Right lobe of liver (tissue), 6 donors: ENCODE results near the gene PPM1H. TPM values are rescaled to one million over a fixed set of nuclear protein-coding genes. Genes with fewer than 3 reads are reported as not detected.

Experiments
- ATAC-seq, 4 donors: fragments of 200-7000 bp; cut with Tn5 transposase; one replicate each; pipeline ENCODE4 v1.9.1; 2020; ENCODE audit warnings: mild to moderate bottlenecking in 4 of 4, moderate library complexity in 4 of 4
- DNase-seq, 3 donors: peaks; one replicate each; pipeline ENCODE4 v3.0.0-alpha.2; 2020
- H3K27ac ChIP-seq, 3 donors: fragments of 200-600 bp; one replicate each; pipeline ENCODE4 v1.8.0; 2022
- H3K27me3 ChIP-seq, 2 donors: fragments of 200-600 bp; one replicate each; pipeline ENCODE4 v1.8.0; 2022
- H3K36me3 ChIP-seq, 4 donors: fragments of 200-600 bp; sonication (generic) in 1 of 4; one replicate each; pipeline versions ENCODE4 v1.5.1 to v1.8.0; 2017 to 2022; ENCODE audit warnings: control low read depth in 1 of 4
- H3K4me1 ChIP-seq, 4 donors: fragments of 200-600 bp; sonication (generic) in 1 of 4; one replicate each; pipeline versions ENCODE4 v1.5.1 to v1.8.0; 2017 to 2022; ENCODE audit warnings: control low read depth in 1 of 4
- H3K4me3 ChIP-seq, 3 donors: fragments of 200-600 bp; one replicate each; pipeline ENCODE4 v1.8.0; 2022
- H3K9me3 ChIP-seq, 4 donors: fragments of 200-600 bp; sonication (generic) in 1 of 4; one replicate each; pipeline versions ENCODE4 v1.5.1 to v1.8.0; 2017 to 2022; ENCODE audit warnings: control low read depth in 1 of 4
- POLR2A ChIP-seq: fragments of 450-650 bp; IDR thresholded peaks from one replicate; pipeline ENCODE4 v1.6.1; 2017; ENCODE audit warnings: antibody characterized with exemption, mild to moderate bottlenecking
- WGBS: methylation state at CpG from one replicate; pipeline ENCODE4 v1.1.6; 2018; ENCODE audit warnings: low coverage, low lambda C conversion rate; ENCODE audit not compliant: insufficient coverage; ENCODE audit errors: missing lambda C conversion rate; 5-methylcytosine and 5-hydroxymethylcytosine counted together
- intact Hi-C, 2 donors: fragments of 100-400 bp; cut with DNase I; formaldehyde crosslinking; loops; one replicate each; pipeline versions ENCODE4 v1.11.2 to v1.14.1; 2022
- total RNA-seq, 6 experiments: library from RNA; depleted of rRNA in 2 of 6; stranded (reverse); fragments of >200 nt in 2 of 6; fragmentation: NEBNext Ultra II Directional in 3 of 6; extraction: Animal tissue kit (Norgen Biotek cat#: 25700) in 3 of 6; gene quantifications; one replicate each; pipeline versions ENCODE4 v1.1.0 to v1.2.4, GENCODE V29; 2016 to 2023
- TF ChIP-seq, protein P1 (sequence below), 4 donors: fragments of 200-600 bp in 3 of 4; fragments of 450-650 bp in 1 of 4; IDR thresholded peaks; one replicate each; pipeline versions ENCODE4 v1.5.1 to v1.8.0; 2016 to 2022; ENCODE audit warnings: antibody characterized with exemption in 4 of 4, mild to moderate bottlenecking in 2 of 4
- donor health status: DM: no; HTN: yes; CAD: no.
- donor health status: DM: no; HTN: no; CAD: no.
- donor health status: DM: no; HTN: no; CAD: no.
- donor health status: DM: no; HTN: yes; CAD: no.
- donor health status: DM: no; HTN: yes; CAD: no.

Gene PPM1H
- total RNA-seq, 6 experiments from 2014 or later, result 3.8 to 9.2 (median 6.5) TPM

DNA sequence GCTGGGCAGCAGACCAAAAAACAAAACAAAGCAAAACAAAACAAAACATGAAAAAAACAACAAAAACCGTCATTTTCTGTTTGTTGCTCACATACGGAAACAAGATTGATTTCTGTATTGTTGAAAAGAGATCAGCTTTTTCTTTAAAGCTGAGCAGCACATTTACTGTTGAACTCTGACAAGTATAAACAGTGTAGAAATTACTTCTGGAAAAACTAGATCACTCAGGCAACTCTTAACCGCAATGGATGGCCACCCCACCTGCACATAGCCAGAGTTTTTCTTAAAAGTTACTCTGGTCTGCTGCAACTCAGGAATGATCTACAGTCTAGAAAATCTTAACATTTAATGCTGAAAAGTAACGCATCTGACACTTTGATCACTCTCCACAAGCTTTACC, 80.9 kb downstream of the PPM1H start:
- intact Hi-C loops, result no loop called here
- no peak overlapping the region for H3K27ac ChIP-seq
- 59% methylated on average over 4 of the region's 4 CpGs for WGBS

DNA sequence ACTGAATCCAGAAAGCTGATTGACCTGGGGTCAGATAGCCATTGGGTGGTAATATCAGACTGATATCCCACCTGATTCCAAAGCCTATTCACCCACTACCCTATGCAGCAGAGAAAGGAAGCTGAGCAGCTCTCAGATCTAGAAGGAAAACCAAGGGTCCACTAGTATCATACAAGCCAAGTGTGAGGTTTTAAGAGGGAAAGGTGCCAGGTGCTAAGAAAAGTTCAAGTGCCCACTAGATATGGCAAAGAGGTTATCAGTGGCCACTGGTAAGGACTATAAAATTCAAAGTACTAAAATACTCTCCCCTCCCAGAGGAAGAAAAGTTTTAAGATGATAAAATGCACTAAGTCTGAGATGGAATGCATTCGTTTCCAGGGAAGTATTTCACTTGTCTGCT, 85.6 kb downstream of the PPM1H start:
- no peaks in the 10 kb centered on the region for H3K9me3 ChIP-seq
- no peaks in the 10 kb centered on the region for H3K36me3 ChIP-seq
- intact Hi-C loops, result no loop called here
- H3K27ac ChIP-seq, result no peak overlapping the region
- no peak overlapping the region for H3K4me3 ChIP-seq
- ATAC-seq, result no peak
- 57% methylated on average over 1 of the region's 1 CpG for WGBS
- DNase-seq, result no peak
- no peaks in the 10 kb centered on the region for H3K27me3 ChIP-seq
- TF ChIP-seq, protein P1, sequence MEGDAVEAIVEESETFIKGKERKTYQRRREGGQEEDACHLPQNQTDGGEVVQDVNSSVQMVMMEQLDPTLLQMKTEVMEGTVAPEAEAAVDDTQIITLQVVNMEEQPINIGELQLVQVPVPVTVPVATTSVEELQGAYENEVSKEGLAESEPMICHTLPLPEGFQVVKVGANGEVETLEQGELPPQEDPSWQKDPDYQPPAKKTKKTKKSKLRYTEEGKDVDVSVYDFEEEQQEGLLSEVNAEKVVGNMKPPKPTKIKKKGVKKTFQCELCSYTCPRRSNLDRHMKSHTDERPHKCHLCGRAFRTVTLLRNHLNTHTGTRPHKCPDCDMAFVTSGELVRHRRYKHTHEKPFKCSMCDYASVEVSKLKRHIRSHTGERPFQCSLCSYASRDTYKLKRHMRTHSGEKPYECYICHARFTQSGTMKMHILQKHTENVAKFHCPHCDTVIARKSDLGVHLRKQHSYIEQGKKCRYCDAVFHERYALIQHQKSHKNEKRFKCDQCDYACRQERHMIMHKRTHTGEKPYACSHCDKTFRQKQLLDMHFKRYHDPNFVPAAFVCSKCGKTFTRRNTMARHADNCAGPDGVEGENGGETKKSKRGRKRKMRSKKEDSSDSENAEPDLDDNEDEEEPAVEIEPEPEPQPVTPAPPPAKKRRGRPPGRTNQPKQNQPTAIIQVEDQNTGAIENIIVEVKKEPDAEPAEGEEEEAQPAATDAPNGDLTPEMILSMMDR (IDR thresholded peaks at IDR 0.05), result no peak
- TF ChIP-seq POLR2A, result no peak
- H3K4me1 ChIP-seq, result no peaks in the 10 kb centered on the region

More for the DNA sequence above, 80.9 kb downstream of the PPM1H start:
- no peaks in the 10 kb centered on the region for H3K27me3 ChIP-seq
- DNase-seq (no peak), ATAC-seq (peak in 1 of 4 donors; percentile 16)
- no peaks in the 10 kb centered on the region for H3K9me3 ChIP-seq
- H3K4me3 ChIP-seq, result no peak overlapping the region
- H3K4me1 ChIP-seq, result no peaks in the 10 kb centered on the region
- TF ChIP-seq POLR2A, result no peak
- TF ChIP-seq, protein P1 (IDR thresholded peaks at IDR 0.05), result no peak
- no peaks in the 10 kb centered on the region for H3K36me3 ChIP-seq

DNA sequence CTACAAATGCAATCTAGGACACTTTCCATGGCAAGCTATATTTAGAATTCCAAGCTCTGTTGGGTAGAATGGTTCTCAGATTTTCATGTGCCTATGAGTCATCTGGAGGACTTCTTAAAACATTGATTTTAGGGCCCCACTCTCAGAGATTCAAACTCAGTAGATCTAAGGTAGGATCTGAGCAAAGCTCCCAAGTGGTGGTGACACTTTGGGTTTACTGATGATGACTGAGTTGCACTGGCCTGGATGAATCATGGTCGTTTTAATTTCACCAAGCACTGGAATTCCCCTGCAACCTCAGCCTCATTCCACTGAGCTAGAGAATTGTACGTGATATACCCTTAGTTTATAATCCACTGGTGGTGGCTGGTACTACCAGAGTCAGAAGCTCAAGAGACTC, 86.5 kb downstream of the PPM1H start:
- DNase-seq, result no peak
- no peaks in the 10 kb centered on the region for H3K36me3 ChIP-seq
- no peaks in the 10 kb centered on the region for H3K27me3 ChIP-seq
- no peak overlapping the region for H3K4me3 ChIP-seq
- TF ChIP-seq, protein P1 (IDR thresholded peaks at IDR 0.05), result no peak
- TF ChIP-seq POLR2A, result no peak
- no peak overlapping the region for H3K27ac ChIP-seq
- WGBS, result 43% methylated on average over 1 of the region's 2 CpGs
- peaks cover 0 to 6% (median 0%) of the 10 kb centered on the region in 4 donors for H3K4me1 ChIP-seq
- no peaks in the 10 kb centered on the region for H3K9me3 ChIP-seq
- intact Hi-C loops, result no loop called here
- peak in 1 of 4 donors; percentile 63 for ATAC-seq

DNA sequence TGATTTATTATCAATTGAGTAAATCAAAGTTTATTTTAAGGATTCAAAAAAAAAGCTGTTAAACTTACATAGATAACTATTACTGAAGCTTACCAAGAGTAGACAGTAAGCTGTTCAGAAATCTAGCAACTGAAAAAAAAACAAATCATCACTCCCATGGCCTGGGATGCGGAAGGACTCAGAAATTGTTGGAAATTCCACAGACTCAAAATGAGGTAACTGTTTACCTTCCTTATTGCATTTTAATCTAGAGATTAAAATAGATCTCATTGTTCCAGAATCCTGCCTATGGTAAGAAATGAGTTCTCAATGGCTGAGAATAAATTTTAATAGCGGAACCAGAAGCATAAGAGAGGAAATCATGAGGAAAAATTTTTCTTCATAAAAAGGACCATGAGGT, 87.2 kb downstream of the PPM1H start:
- WGBS, result 88% methylated on average over 2 of the region's 2 CpGs
- TF ChIP-seq, protein P1 (IDR thresholded peaks at IDR 0.05), result no peak
- no peak for TF ChIP-seq POLR2A
- ATAC-seq (no peak), DNase-seq (no peak)
- Histone ChIP-seq H3K36me3 (no peaks in the 10 kb centered on the region), H3K4me1 (peaks cover 0 to 6% (median 0%) of the 10 kb centered on the region in 4 donors), H3K27ac (no peak overlapping the region), H3K9me3 (no peaks in the 10 kb centered on the region), H3K4me3 (no peak overlapping the region), H3K27me3 (no peaks in the 10 kb centered on the region)
- intact Hi-C loops, result no loop called here

DNA sequence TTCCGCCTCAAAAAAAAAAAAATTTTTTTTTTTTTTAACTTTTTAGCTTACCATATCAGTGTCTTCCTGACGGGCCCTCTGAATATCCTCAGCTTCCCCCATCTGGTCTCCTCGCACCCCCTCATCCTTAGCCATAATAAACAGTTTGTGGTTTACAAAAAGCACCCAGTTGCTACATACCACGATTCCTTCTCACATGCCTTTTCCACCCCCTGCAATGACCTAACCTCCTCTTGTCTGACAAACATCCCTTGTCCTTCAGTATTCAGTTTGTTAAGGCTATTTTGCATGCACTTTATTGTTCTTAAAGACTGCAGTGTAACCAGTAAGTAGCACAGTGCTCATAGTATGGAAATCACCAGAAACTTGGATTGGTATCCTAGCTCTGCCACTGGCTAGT, 88.5 kb downstream of the PPM1H start:
- intact Hi-C loops, result no loop called here
- Histone ChIP-seq H3K27ac (no peak overlapping the region), H3K4me3 (no peak overlapping the region), H3K4me1 (peaks cover 0 to 13% (median 0%) of the 10 kb centered on the region in 4 donors), H3K27me3 (no peaks in the 10 kb centered on the region), H3K36me3 (no peaks in the 10 kb centered on the region), H3K9me3 (no peaks in the 10 kb centered on the region)
- TF ChIP-seq POLR2A, result no peak
- TF ChIP-seq, protein P1 (IDR thresholded peaks at IDR 0.05), result no peak
- 67% methylated on average over 2 of the region's 4 CpGs for WGBS
- no peak for DNase-seq
- no peak for ATAC-seq
